8988T (cell line): ENCODE data around the gene OLIG2.
A peak's percentile ranks its signal among the peaks of the same experiment; 100 is the strongest.

Experiments
- DNase-seq: peaks from one replicate; pipeline ENCODE4 v3.0.0; 2011

The OLIG2 gene

GRCh38 chr21:33033961-33034413 is 8.3 kb downstream of the OLIG2 start:
- DNase-seq = no peak

GRCh38 chr21:33035147-33035546 is 9.4 kb downstream of the OLIG2 start:
- DNase-seq = no peak

- DNase-seq = peak; percentile 74
These were observed 10.9 kb downstream of the OLIG2 start for GRCh38 chr21:33036430-33037162.

GRCh38 chr21:33037501-33037900 is 11.8 kb downstream of the OLIG2 start:
- DNase-seq = no peak

GRCh38 chr21:33039536-33039935 is 13.8 kb downstream of the OLIG2 start:
- no peak for DNase-seq

- no peak for DNase-seq
These were observed 14.5 kb downstream of the OLIG2 start for GRCh38 chr21:33040215-33040614.

GRCh38 chr21:33041981-33042380 is 16.2 kb downstream of the OLIG2 start:
- no peak for DNase-seq

- DNase-seq = no peak
These were observed 17.1 kb downstream of the OLIG2 start for GRCh38 chr21:33042812-33043211.

GRCh38 chr21:33046455-33046854 is 20.7 kb downstream of the OLIG2 start:
- DNase-seq = no peak

GRCh38 chr21:33047231-33047630 is 21.5 kb downstream of the OLIG2 start:
- no peak for DNase-seq

- DNase-seq = no peak
These were observed 26.2 kb downstream of the OLIG2 start for GRCh38 chr21:33051925-33052324.

GRCh38 chr21:33053951-33054350 is 28.2 kb downstream of the OLIG2 start:
- no peak for DNase-seq

- no peak for DNase-seq
These were observed 30.3 kb downstream of the OLIG2 start for GRCh38 chr21:33055991-33056390.

GRCh38 chr21:33057385-33057940 is 31.7 kb downstream of the OLIG2 start:
- no peak for DNase-seq

- DNase-seq = no peak
These were observed 32.8 kb downstream of the OLIG2 start for GRCh38 chr21:33058527-33058926.

- no peak for DNase-seq
These were observed 33.2 kb downstream of the OLIG2 start for GRCh38 chr21:33058957-33059356.

GRCh38 chr21:33059380-33059841 is 33.7 kb downstream of the OLIG2 start:
- DNase-seq = no peak

GRCh38 chr21:33061233-33061632 is 35.5 kb downstream of the OLIG2 start:
- no peak for DNase-seq

GRCh38 chr21:33063375-33063883 is 37.7 kb downstream of the OLIG2 start:
- no peak for DNase-seq

- no peak for DNase-seq
These were observed 38.3 kb downstream of the OLIG2 start for GRCh38 chr21:33063907-33064622.

GRCh38 chr21:33064623-33065390 is 39.1 kb downstream of the OLIG2 start:
- no peak for DNase-seq

GRCh38 chr21:33067043-33067442 is 41.3 kb downstream of the OLIG2 start:
- no peak for DNase-seq

GRCh38 chr21:33067457-33067856 is 41.7 kb downstream of the OLIG2 start:
- DNase-seq = no peak
